Measurements from ENCODE around the gene FBXW10B. TPM values are rescaled to one million over a fixed set of nuclear protein-coding genes. Genes with fewer than 3 reads are reported as not detected.
"Not testable (repeated sequence)": the region's sequence is repeated elsewhere in the genome, so short reads cannot be mapped to it uniquely, and the experiment has no call there.

The FBXW10B gene
- total and polyA plus RNA-seq, 8 donors: 0.31 to 13.0 (median 2.4) TPM; not detected in 2

- H3K36me3 ChIP-seq: peaks cover 0 to 12% (median 8%) of the 10 kb centered on the region in 4 donors
- 75 to 86% (median 78%) methylated on average over 3 of the region's 4 CpGs for WGBS, 5 donors
- H3K27me3 ChIP-seq; H3K27ac ChIP-seq; intact Hi-C loops (cut with DNase I; ENCODE audit: low total_unique reads); H3K9me3 ChIP-seq; H3K4me3 ChIP-seq; DNase-seq; H3K4me1 ChIP-seq: not testable (repeated sequence)
Observed at GRCh38 chr17:15623255-15623654, 3.8 kb upstream of the FBXW10B start.

- intact Hi-C loops (cut with DNase I; ENCODE audit: low total_unique reads); H3K36me3 ChIP-seq; H3K4me3 ChIP-seq; H3K27me3 ChIP-seq; H3K4me1 ChIP-seq; DNase-seq; H3K9me3 ChIP-seq; H3K27ac ChIP-seq: not testable (repeated sequence)
- WGBS, 5 donors: 52 to 80% (median 70%) methylated on average over 2 to 6 of the region's 8 CpGs
Observed at GRCh38 chr17:15622124-15622523, 2.6 kb upstream of the FBXW10B start.

- WGBS, 5 donors: 32 to 57% (median 37%) methylated on average over 2 to 4 of the region's 4 CpGs
- H3K9me3 ChIP-seq; H3K4me3 ChIP-seq; H3K36me3 ChIP-seq; H3K4me1 ChIP-seq; H3K27me3 ChIP-seq; intact Hi-C loops (cut with DNase I; ENCODE audit: low total_unique reads); H3K27ac ChIP-seq: not testable (repeated sequence)
- peak in 1 of 2 donors; percentile 69 for DNase-seq
Observed at GRCh38 chr17:15616828-15617227, 2.7 kb downstream of the FBXW10B start.

DNA sequence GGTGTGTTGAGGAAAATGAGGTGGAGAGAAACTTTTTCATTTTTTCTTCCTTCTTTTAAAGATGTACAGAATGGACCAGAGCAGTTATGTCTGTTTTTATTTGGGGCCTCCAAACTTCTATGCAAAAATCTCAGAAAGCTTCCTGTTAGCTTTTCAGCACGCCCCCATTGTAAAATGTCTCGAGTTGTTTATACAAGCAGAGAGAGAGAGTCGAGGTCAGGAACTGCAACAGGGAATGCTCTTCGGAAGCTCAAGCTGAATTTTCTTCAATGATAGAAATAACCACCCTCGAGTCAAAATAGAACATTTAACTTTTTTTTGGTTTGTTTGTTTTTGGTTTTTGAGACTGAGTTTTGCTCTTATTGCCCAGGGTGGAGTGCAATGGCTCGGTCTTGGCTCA is 3.7 kb downstream of the FBXW10B start:
- H3K4me1 ChIP-seq; H3K27ac ChIP-seq; H3K4me3 ChIP-seq; H3K27me3 ChIP-seq; H3K36me3 ChIP-seq; H3K9me3 ChIP-seq; intact Hi-C loops (cut with DNase I; ENCODE audit: low total_unique reads): not testable (repeated sequence)
- DNase-seq: peak in 1 of 2 donors; percentile 14
- 53 to 70% (median 64%) methylated on average over 5 to 6 of the region's 6 CpGs for WGBS, 5 donors

- WGBS, 5 donors: 86 to 100% (median 99%) methylated on average over 1 of the region's 1 CpG; no CpG with 5 or more reads in 1 of the 5 donors
- H3K36me3 ChIP-seq; H3K27ac ChIP-seq; H3K27me3 ChIP-seq; intact Hi-C loops (cut with DNase I; ENCODE audit: low total_unique reads); H3K9me3 ChIP-seq; H3K4me1 ChIP-seq; DNase-seq; H3K4me3 ChIP-seq: not testable (repeated sequence)
Observed at GRCh38 chr17:15613111-15613510, 6.4 kb downstream of the FBXW10B start.

DNA sequence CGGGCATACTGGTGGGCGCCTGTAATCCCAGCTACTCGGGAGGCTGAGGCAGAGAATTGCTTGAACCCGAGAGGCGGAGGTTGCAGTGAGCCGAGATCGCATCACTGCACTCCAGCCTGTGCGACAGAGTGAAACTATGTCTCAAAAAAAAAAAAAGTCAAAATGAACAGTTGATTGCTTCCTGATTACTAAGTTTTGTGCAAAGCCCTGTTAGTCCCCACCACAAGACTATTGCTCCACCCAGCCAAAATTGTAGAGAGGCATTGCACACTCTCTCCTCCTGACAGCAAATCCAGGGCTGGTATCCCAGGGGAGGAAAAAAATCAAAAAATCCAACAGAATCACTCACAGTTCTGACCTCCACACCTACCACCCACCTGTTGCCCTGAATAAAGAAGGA is 26.5 kb downstream of the FBXW10B start:
- H3K27me3 ChIP-seq; DNase-seq; intact Hi-C loops (cut with DNase I; ENCODE audit: low total_unique reads); H3K4me3 ChIP-seq; H3K27ac ChIP-seq; H3K36me3 ChIP-seq; H3K4me1 ChIP-seq; H3K9me3 ChIP-seq: not testable (repeated sequence)
- WGBS, 5 donors: 76 to 95% (median 89%) methylated on average over 6 to 8 of the region's 8 CpGs; no CpG with 5 or more reads in 1 of the 5 donors

GRCh38 chr17:15591986-15592385 is 27.5 kb downstream of the FBXW10B start:
- H3K9me3 ChIP-seq; H3K27ac ChIP-seq; intact Hi-C loops (cut with DNase I; ENCODE audit: low total_unique reads); H3K36me3 ChIP-seq; H3K27me3 ChIP-seq; H3K4me3 ChIP-seq; DNase-seq; H3K4me1 ChIP-seq: not testable (repeated sequence)
- 64 to 88% (median 78%) methylated on average over 5 of the region's 5 CpGs for WGBS, 5 donors

DNA sequence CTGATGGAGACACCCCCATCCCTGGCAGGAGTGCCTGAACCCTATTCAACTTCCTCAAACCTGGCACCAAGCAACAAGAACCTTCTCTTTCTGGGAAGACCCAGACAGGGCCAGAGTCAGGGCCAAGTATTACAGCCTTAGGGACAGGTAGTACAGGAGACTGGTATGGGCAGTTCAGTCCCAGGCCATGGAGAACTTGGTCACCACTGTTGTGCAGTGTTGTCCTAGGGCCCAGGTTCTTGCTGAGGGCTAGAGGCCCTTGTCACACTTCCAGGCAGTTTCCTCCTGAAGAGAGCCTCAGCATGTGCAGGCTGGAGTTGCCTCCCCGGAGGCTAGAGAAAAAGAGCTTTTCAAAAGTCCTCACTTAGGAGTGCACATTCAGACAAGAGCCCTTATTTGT is 28.7 kb downstream of the FBXW10B start:
- H3K27me3 ChIP-seq; H3K4me1 ChIP-seq; H3K4me3 ChIP-seq; H3K27ac ChIP-seq; intact Hi-C loops (cut with DNase I; ENCODE audit: low total_unique reads); H3K9me3 ChIP-seq; H3K36me3 ChIP-seq; DNase-seq: not testable (repeated sequence)
- WGBS, 5 donors: 83 to 100% (median 100%) methylated on average over 1 of the region's 1 CpG

DNA sequence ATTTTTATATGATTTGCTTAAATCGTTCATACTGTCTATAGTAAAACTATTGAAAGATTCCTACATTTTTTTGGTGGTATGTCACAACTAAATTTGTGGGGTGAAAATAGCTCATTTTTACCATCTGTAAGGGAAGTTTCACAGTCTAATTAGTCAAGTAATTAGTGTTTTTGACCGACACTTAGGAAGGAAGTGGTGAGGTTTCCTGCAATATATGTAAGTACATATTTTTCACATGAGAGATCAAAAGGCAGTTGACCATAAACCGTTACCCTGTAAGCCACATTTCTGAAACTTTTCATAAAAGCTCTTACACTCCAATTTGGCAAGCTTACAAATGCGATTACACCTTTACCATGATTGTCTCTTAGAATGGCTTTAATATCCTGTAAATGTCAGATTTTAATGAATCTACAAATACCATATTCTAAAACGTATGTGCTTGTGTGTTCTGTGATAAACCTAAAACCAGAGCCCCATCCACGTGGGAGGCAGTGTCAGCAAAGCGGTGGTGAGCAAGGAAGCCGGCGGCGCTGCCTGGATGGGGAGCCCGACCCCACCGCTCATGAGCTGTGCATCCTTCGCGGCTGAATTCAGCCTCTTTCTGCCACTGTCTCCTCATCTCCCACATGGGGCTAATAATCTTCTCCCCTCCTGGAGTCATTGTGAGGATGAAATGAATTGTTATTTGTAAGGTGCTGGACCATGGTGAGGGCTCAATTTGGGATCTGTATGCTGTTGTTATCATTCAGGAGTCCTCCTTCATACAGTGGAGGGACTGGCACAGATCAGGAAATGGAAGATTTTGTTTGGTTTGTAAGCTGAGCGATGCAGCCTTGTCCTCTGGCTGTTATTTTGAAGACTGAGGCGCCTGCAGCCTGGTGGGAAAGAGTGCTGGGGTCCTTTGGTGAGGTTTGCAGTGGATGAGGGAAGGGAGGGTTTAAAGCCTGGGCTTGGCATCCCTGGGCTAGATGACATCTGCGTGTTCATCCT is 29.7 kb downstream of the FBXW10B start:
- H3K4me1 ChIP-seq; H3K27me3 ChIP-seq; intact Hi-C loops (cut with DNase I; ENCODE audit: low total_unique reads); H3K4me3 ChIP-seq; H3K9me3 ChIP-seq; DNase-seq; H3K36me3 ChIP-seq; H3K27ac ChIP-seq: not testable (repeated sequence)
- 59 to 82% (median 77%) methylated on average over 12 to 13 of the region's 17 CpGs for WGBS, 5 donors

GRCh38 chr17:15588017-15588416 is 31.5 kb downstream of the FBXW10B start:
- WGBS, 5 donors: 80 to 91% (median 83%) methylated on average over 8 of the region's 8 CpGs
- H3K36me3 ChIP-seq; H3K4me3 ChIP-seq; H3K4me1 ChIP-seq; H3K27me3 ChIP-seq; H3K27ac ChIP-seq; H3K9me3 ChIP-seq; intact Hi-C loops (cut with DNase I; ENCODE audit: low total_unique reads): not testable (repeated sequence)
- DNase-seq: peak in 1 of 2 donors; percentile 11

- 71 to 96% (median 80%) methylated on average over 2 to 3 of the region's 5 CpGs for WGBS, 5 donors
Observed at GRCh38 chr17:15583313-15583712, 36.2 kb downstream of the FBXW10B start.

GRCh38 chr17:15581462-15581861 is 38.0 kb downstream of the FBXW10B start:
- H3K4me3 ChIP-seq; H3K27ac ChIP-seq; intact Hi-C loops (cut with DNase I; ENCODE audit: low total_unique reads); H3K27me3 ChIP-seq; DNase-seq; H3K4me1 ChIP-seq; H3K9me3 ChIP-seq; H3K36me3 ChIP-seq: not testable (repeated sequence)
- 80 to 100% (median 96%) methylated on average over 1 to 4 of the region's 4 CpGs for WGBS, 5 donors

More at GRCh38 chr17:15583313-15583712, 36.2 kb downstream of the FBXW10B start:
- H3K27ac ChIP-seq; H3K36me3 ChIP-seq; H3K9me3 ChIP-seq; H3K4me1 ChIP-seq; DNase-seq; H3K27me3 ChIP-seq; intact Hi-C loops (cut with DNase I; ENCODE audit: low total_unique reads); H3K4me3 ChIP-seq: not testable (repeated sequence)
